Smooth muscle cell of the brain vasculature (primary cell): ENCODE results near the gene SECISBP2.
"Not testable (repeated sequence)": the region's sequence is repeated elsewhere in the genome, so short reads cannot be mapped to it uniquely, and the experiment has no call there.

Experiments
- DNase-seq: peaks from one replicate; pipeline ENCODE4 v3.0.0-alpha.2; 2012; ENCODE audit warnings: low read depth, low spot score

The SECISBP2 gene

GRCh38 chr9:89364666-89365531 lies 46.6 kb downstream of the SECISBP2 start:
- DNase-seq = no peak

DNA sequence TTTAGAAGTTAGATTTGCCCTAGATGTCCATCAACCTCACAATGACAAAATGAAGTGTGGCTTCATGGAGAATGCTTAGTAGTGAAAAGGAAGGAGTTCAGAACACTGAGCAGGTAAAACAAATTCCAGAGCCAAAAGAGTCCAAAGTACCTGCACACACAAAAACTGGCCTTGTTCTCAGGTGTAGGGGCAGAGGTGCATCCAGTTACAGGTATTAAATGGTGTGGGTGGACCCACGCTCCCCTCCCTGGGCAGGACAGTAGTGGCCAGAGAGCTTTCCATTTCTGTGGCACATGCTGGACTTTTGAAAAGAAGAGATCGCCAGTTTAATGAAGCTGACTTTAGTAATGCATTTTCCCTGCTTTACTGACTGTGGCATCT lies 47.2 kb downstream of the SECISBP2 start:
- no peak for DNase-seq

DNA sequence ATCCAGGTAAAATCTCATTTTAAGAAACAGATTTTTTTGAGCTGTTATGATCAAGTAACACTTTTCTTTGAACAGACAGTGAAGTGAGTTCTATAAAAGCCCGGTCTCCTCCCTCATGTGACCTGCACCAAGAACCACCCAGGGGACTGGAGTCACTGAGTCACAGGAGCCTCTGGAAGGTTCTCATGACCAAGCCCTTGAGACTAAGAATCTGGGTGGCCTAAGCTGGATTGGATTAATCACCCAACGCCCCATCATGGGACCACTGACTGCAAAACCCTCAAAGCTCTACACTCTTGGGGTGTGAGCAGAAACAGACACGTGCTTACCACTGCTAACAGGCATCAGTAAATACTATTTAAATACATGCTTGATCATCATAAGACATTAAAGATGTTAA lies 48.4 kb downstream of the SECISBP2 start:
- DNase-seq = no peak

- DNase-seq = no peak
These were observed 49.0 kb downstream of the SECISBP2 start for GRCh38 chr9:89367281-89367680.

- no peak for DNase-seq
These were observed 49.6 kb downstream of the SECISBP2 start for GRCh38 chr9:89367726-89368437.

DNA sequence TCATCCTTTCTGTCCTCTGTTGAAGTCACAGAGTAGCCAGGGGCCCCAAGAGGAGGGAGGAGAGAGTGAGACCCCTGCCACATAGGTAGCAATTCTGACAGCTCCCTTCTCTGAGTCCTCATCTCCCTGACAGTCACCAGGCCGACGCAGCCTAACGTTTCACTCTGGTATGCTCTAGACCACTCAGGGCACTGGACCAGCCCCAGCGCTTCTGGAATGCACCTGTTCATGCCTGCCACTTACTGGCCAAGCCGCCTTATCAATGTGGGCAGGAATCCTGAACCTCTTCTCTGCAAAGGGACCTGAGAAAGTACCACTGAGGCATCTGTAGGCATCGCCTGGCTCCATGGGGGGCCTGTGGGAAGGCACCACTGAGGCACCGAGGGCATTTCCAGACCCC lies 50.2 kb downstream of the SECISBP2 start:
- DNase-seq = no peak

- no peak for DNase-seq
These were observed 50.7 kb downstream of the SECISBP2 start for GRCh38 chr9:89368978-89369377.

DNA sequence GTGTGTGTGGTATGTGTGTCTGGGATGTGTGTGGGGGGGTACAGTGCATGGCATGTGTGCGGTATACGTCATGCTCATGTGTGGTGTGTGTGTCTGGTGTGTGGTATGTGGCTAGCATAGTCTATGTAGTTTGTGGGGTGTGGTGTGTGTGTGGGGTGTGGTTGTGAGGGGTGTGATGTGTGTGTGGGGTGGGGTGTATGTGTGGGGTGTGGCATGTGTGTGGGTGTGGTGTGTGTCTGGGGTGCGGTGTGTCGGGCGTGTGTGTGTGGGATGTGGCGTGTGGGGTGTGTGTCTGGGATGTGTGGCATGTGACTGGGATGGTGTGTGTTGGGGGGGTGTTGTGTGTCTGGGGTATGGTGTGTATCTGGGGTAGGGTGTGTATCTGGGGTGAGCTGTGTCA lies 52.3 kb downstream of the SECISBP2 start:
- no peak for DNase-seq

GRCh38 chr9:89371791-89372190 lies 53.5 kb downstream of the SECISBP2 start:
- not testable (repeated sequence) for DNase-seq

GRCh38 chr9:89372230-89372816 lies 54.0 kb downstream of the SECISBP2 start:
- no peak for DNase-seq

- DNase-seq = no peak
These were observed 54.7 kb downstream of the SECISBP2 start for GRCh38 chr9:89372979-89373378.

DNA sequence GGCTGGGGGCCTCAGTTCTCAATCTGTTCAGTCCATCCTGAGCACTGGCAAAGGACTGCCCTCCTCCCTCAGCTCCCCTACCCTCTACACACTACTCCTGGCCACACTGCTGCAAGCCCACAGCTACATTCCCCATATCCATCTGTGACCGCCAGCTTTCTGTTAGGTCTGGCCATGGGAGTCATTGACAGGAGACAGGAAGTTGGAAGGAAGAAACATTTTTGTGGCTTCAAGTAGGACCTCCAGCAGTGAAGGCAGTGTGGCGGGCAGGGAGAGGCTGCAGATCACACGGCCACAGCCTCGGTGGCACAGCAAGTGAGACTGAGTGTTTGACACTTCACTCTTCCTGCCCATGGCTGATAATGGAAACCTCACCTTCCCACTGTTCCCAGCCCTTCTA lies 55.9 kb downstream of the SECISBP2 start:
- no peak for DNase-seq

GRCh38 chr9:89375191-89375760 lies 57.0 kb downstream of the SECISBP2 start:
- DNase-seq = no peak

DNA sequence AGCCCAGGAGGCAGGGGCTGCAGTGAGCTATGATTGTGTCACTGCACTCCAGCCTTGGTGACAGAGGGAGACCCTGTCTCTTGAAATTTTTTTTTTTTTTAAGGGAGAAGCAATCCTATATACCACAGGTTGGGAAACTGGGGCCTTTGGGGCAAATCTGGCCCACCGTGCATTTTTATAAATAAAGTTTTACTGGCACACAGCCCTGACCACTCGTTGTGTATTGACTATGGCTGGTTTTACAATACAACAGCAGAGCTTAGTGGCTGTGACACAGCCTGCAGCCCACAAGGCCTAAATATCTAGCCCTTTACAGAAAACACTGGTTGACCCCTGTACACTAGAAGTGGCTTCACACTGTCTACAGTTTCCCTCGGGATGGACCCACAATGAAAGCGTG lies 58.0 kb downstream of the SECISBP2 start:
- DNase-seq = no peak

- no peak for DNase-seq
These were observed 58.5 kb downstream of the SECISBP2 start for GRCh38 chr9:89376741-89377351.

DNA sequence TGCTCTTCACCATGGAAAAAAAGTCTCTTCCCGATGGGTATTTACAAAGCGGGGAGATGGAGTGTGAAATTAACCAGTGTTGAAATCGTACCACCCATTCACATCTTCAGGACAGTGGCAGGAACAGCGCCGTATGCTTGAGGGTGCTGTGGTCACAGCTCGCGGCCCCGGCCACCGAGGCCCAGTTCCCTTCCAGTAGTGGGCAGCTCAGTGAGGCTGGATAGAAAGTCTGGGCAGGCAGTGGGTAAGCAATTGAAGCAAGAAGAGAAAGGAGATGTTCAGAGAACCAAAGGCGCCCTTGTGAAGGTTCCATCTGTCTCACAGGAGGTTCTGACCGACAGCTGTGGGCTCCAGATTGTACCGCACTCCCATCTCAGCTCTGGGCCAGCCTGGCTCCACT lies 59.1 kb downstream of the SECISBP2 start:
- DNase-seq = no peak

- no peak for DNase-seq
These were observed 60.2 kb downstream of the SECISBP2 start for GRCh38 chr9:89378541-89378940.

DNA sequence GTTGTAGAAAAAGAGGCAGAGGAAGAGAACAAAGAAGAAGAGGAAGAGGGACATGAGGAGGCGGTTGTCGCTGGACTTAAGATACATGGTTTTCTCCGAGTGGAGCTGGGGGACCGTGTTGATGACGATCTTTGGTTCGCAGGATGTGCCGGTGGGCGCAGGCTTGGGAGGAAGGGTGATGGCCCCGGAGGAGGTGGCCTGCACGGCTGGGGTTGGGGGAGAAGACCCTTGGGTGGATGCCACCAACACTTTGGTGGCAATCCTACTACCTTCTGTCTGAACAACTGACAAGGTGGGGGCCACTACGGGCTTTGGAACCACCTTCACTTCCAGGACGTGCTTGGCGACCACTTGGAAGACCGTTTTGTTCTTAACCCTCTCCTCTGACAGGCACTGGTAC lies 60.7 kb downstream of the SECISBP2 start:
- no peak for DNase-seq

GRCh38 chr9:89379508-89380115 lies 61.3 kb downstream of the SECISBP2 start:
- DNase-seq = no peak

- no peak for DNase-seq
These were observed 62.4 kb downstream of the SECISBP2 start for GRCh38 chr9:89380437-89381307.

GRCh38 chr9:89381308-89381609 lies 63.0 kb downstream of the SECISBP2 start:
- DNase-seq = no peak
